Hematopoietic multipotent progenitor cell treated with erythropoietin and hydrocortisone succinate and interleukin-3 and kit ligand, for 4 days (in vitro differentiated cells): ENCODE data around the gene MAGEB3.

Experiments used
- DNase-seq: peaks from one replicate; pipeline ENCODE4 v3.0.0-alpha.2; 2015

Gene MAGEB3

GRCh38 chrX:30282527-30282926, 52.1 kb downstream of the MAGEB3 start:
- no peak for DNase-seq

- DNase-seq, result peak; percentile 55
These were observed 53.2 kb downstream of the MAGEB3 start for GRCh38 chrX:30283456-30284200.
